ENCODE data around the gene TLCD5.

DNA sequence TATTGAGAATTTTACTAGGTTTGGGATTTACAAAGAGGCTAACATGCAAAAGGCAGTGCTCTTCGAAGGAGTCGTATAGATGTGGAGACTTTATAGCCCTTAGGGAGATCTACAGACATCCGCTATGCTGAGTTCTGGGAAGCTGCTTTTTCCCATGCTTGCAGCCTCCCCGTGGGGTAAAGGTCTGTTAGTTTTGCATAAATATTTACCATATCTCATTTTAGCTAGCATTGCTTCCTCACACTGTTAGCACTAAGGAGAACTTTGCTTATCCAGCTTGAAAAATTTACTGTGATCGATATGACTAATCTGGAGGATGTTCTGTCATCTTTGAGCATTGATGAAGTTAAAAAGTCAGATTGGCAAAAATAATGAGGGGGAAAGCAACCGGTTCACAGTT, 29.7 kb downstream of the TLCD5 start:
- TF ChIP-seq POLR2A (IDR thresholded peaks at IDR 0.05) (no peak), EP300 (IDR thresholded peaks at IDR 0.05) (no peak)
- TF ChIP-seq, protein P1, sequence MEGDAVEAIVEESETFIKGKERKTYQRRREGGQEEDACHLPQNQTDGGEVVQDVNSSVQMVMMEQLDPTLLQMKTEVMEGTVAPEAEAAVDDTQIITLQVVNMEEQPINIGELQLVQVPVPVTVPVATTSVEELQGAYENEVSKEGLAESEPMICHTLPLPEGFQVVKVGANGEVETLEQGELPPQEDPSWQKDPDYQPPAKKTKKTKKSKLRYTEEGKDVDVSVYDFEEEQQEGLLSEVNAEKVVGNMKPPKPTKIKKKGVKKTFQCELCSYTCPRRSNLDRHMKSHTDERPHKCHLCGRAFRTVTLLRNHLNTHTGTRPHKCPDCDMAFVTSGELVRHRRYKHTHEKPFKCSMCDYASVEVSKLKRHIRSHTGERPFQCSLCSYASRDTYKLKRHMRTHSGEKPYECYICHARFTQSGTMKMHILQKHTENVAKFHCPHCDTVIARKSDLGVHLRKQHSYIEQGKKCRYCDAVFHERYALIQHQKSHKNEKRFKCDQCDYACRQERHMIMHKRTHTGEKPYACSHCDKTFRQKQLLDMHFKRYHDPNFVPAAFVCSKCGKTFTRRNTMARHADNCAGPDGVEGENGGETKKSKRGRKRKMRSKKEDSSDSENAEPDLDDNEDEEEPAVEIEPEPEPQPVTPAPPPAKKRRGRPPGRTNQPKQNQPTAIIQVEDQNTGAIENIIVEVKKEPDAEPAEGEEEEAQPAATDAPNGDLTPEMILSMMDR (IDR thresholded peaks at IDR 0.05), result no peak
